Adrenal gland (tissue), 12 donors: ENCODE measurements around the gene CHPF. TPM values are rescaled to one million over a fixed set of nuclear protein-coding genes. Genes with fewer than 3 reads are reported as not detected.

Experiments used
- DNase-seq, 7 donors: peaks; one replicate each; pipeline ENCODE4 v3.0.0-alpha.2; 2019 to 2020
- H3K27ac ChIP-seq, 5 donors: fragments of 200-600 bp; sonication (generic) in 4 of 5; 1 replicate in 3 of 5; 2 replicates in 2 of 5; pipeline versions ENCODE4 v1.5.1 to v1.8.0; 2016 to 2020; ENCODE audit warnings: mild to moderate bottlenecking in 1 of 5
- H3K27me3 ChIP-seq: fragments of 200-600 bp; 2 replicates; pipeline ENCODE4 v1.8.0; 2021
- H3K36me3 ChIP-seq, 2 donors: fragments of 200-600 bp; replicated peaks in 1 of 2; 1 replicate in 1 of 2; 2 replicates in 1 of 2; pipeline versions ENCODE4 v1.5.1 to v1.8.0; 2018 to 2022
- H3K4me1 ChIP-seq, 2 donors: fragments of 200-600 bp; replicated peaks in 1 of 2; 1 replicate in 1 of 2; 2 replicates in 1 of 2; pipeline versions ENCODE4 v1.5.1 to v1.8.0; 2018 to 2021
- H3K4me3 ChIP-seq, 4 donors: fragments of 200-600 bp; sonication (generic) in 3 of 4; one replicate each; pipeline ENCODE4 v1.5.1; 2016 to 2018
- H3K9me3 ChIP-seq, 3 donors: fragments of 200-600 bp; sonication (generic) in 1 of 3; replicated peaks in 1 of 3; 1 replicate in 2 of 3; 2 replicates in 1 of 3; pipeline versions ENCODE4 v1.5.1 to v1.8.0; 2016 to 2021
- CTCF ChIP-seq, 6 experiments: fragments of 450-650 bp in 4 of 6; fragments of 200-600 bp in 2 of 6; sonication (generic) in 1 of 6; IDR thresholded peaks; 1 replicate in 5 of 6; 2 replicates in 1 of 6; pipeline versions ENCODE4 v1.5.1 to v1.8.0; 2016 to 2021; ENCODE audit warnings: antibody characterized with exemption in 6 of 6, mild to moderate bottlenecking in 2 of 6, moderate library complexity in 1 of 6
- POLR2A ChIP-seq, 2 donors: fragments of 450-650 bp; IDR thresholded peaks; one replicate each; pipeline ENCODE4 v1.6.1; 2017; ENCODE audit warnings: antibody characterized with exemption in 2 of 2, mild to moderate bottlenecking in 2 of 2, moderate library complexity in 1 of 2
- WGBS, 4 donors: extraction: QIAGEN DNeasy Blood & Tissue Kit in 2 of 4; methylation state at CpG; one replicate each; pipeline versions ENCODE4 v1.1.5 to v1.1.7; 2013 to 2017; 5-methylcytosine and 5-hydroxymethylcytosine counted together
- intact Hi-C, 2 donors: fragments of 100-400 bp; cut with DNase I; formaldehyde crosslinking; loops; one replicate each; pipeline versions ENCODE4 v1.14.1 to v1.15.0; 2022 to 2023
- polyA plus RNA-seq, 3 donors: library from polyadenylated mRNA; stranded (reverse); fragments of 200-250 nt in 2 of 3; fragments of 350-450 nt in 1 of 3; fragmentation: Illumina TruSeq in 1 of 3; extraction: RNeasy Lipid Tissue Mini Kit (QIAGEN cat#74804) in 1 of 3; gene quantifications; one replicate each; pipeline ENCODE4 v1.2.3, GENCODE V29; 2013 to 2014
- total RNA-seq, 9 donors: library from RNA; depleted of rRNA in 4 of 9; stranded (reverse); fragments of >200 nt in 4 of 9; fragments of 120-200 nt in 1 of 9; fragmentation: NEBNext Ultra II Directional in 1 of 9; extraction: Animal tissue kit (Norgen Biotek cat#: 25700) in 1 of 9; gene quantifications; one replicate each; pipeline versions ENCODE4 v1.1.0 to v1.2.4, GENCODE V29; 2013 to 2023
- donor health status: healthy with polysubstance abuse.
- donor health status: Bipolar disorder and iron deficiency.
- donor health status: DM: yes; HTN: yes; CAD: no.
- donor health status: DM: no; HTN: no; CAD: no.
- donor health status: DM: no; HTN: no; CAD: no.
- donor health status: DM: yes; HTN: yes; CAD: no.

The CHPF gene
- total and polyA plus RNA-seq, 12 donors = 9.1 to 196 (median 61.1) TPM

DNA sequence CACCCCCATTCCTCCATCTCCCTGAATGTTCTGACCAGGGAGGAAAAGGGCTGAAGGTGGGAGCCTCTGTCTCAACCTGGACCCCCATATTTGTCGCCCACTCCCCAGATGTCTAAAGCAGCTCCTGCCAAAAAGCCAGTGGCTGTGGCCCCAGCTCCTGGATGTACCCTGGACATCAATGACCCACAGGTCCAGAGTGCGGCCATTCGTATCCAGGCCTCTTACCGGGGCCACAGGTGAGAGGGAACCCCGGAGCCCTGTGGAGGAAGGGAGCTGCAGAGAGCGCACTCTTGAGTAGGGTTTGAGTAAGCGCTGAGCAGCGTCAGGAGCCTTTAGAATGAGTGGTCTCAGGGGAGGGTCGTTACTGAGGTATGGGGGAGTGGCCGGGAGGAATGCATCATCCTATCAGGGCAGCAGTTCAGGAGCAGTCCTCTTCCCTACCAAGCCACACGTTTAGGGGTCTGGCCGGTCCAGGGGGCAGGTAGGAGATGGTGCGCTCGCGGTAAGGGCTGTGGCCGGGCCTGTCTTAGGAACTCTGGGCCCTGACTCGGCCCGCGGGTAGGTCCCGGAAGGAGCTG, 47.3 kb downstream of the CHPF start:
- no peak overlapping the region for H3K27ac ChIP-seq
- peaks cover 6 to 30% of the 10 kb centered on the region in 2 donors for H3K4me1 ChIP-seq
- no peak overlapping the region for H3K4me3 ChIP-seq
- intact Hi-C loops = no loop called here
- H3K27me3 ChIP-seq = peaks cover 12% of the 10 kb centered on the region
- WGBS, 4 donors = 32 to 69% (median 41%) methylated on average over 9 to 19 of the region's 20 CpGs
- no peaks in the 10 kb centered on the region for H3K9me3 ChIP-seq
- TF ChIP-seq POLR2A (IDR thresholded peaks at IDR 0.05) (no peak), CTCF (IDR thresholded peaks at IDR 0.05) (no peak)
- DNase-seq = no peak
- no peaks in the 10 kb centered on the region for H3K36me3 ChIP-seq

DNA sequence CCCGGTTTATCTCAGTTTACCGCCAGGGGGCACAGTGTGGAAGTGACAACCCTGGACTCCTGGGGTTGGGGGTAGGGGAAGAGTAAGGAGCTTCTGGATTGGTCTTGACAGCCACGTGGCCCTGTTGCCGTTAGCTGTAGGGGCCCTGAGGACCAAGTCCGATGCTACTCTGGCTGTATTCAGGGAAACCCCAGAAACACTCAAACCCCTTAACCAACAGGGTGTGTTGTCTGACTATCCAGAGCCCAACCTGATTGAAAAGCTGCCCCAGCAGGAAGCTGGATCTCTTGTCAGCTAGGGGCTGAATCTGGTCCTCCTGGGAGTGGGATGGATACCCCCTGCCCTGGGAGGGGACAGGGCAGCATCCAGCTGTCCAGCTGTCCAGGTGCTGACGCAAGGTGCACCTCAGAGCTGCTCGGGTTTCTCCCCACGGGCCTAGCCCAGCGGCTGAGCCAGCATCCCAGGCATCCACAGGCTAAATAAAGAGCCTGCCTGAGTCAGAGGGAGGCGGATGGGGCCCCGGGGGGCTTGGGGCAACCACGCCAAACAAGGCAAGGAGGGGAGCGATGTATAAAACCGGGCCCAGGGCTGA, 48.0 kb downstream of the CHPF start:
- no peaks in the 10 kb centered on the region for H3K36me3 ChIP-seq
- H3K4me1 ChIP-seq = peaks cover 6 to 30% of the 10 kb centered on the region in 2 donors
- DNase-seq = peak; percentile 50 to 82 (median 61)
- no peaks in the 10 kb centered on the region for H3K9me3 ChIP-seq
- intact Hi-C loops = no loop called here
- no peak overlapping the region for H3K4me3 ChIP-seq
- H3K27ac ChIP-seq = no peak overlapping the region
- WGBS, 4 donors = 0 to 26% (median 19%) methylated on average over 3 to 14 of the region's 14 CpGs
- H3K27me3 ChIP-seq = peaks cover 12% of the 10 kb centered on the region
- TF ChIP-seq POLR2A (IDR thresholded peaks at IDR 0.05) (no peak), CTCF (IDR thresholded peaks at IDR 0.05) (peak; percentile 41 to 72 (median 56))

DNA sequence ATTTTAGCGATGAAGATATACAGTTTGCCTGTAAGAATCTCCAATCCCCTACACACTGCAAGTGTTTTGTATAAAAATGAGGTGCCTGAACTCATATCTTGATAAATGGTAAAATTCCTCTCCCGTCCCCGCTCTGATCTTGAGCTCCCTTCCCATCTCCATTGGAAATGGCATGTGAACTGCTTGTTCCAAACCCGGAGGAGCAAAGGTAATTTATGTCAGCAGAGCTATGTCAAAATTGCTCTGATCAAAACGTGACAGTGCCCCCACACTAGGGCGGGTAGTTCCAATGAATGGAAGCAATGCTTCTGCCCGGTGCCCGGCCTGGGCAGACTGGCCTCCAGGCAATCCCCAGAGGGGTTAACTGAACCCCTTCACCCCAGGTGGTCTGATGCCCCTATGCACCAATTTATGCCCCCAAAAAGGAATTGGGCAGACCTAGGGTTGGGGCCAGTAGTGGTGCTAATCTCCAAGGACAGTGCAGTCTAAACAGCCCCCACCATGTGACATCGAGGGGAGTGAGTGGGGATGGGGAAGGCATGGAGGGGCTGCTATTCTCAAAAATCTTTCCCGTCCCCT, 48.6 kb downstream of the CHPF start:
- no peak overlapping the region for H3K4me3 ChIP-seq
- WGBS, 4 donors = 20 to 24% (median 23%) methylated on average over 10 of the region's 10 CpGs
- no peak overlapping the region for H3K27ac ChIP-seq
- no peaks in the 10 kb centered on the region for H3K36me3 ChIP-seq
- no peaks in the 10 kb centered on the region for H3K9me3 ChIP-seq
- peaks cover 6 to 26% of the 10 kb centered on the region in 2 donors for H3K4me1 ChIP-seq
- peaks cover 12% of the 10 kb centered on the region for H3K27me3 ChIP-seq
- intact Hi-C loops = loop anchor here in 1 of 2 donors (5.0 kb wide), 1 partner anchor 32 kb away; no protein-coding TSS in a partner anchor
- no peak for TF ChIP-seq CTCF (IDR thresholded peaks at IDR 0.05)
- no peak for TF ChIP-seq POLR2A (IDR thresholded peaks at IDR 0.05)
- no peak for DNase-seq

- no peak overlapping the region for H3K4me3 ChIP-seq
- H3K27ac ChIP-seq = no peak overlapping the region
- TF ChIP-seq POLR2A (IDR thresholded peaks at IDR 0.05) (no peak), CTCF (IDR thresholded peaks at IDR 0.05) (no peak)
- peaks cover 0 to 16% of the 10 kb centered on the region in 2 donors for H3K4me1 ChIP-seq
- peaks cover 12% of the 10 kb centered on the region for H3K27me3 ChIP-seq
- H3K9me3 ChIP-seq = no peaks in the 10 kb centered on the region
- WGBS, 4 donors = 84 to 100% (median 95%) methylated on average over 5 of the region's 5 CpGs
- H3K36me3 ChIP-seq = no peaks in the 10 kb centered on the region
- intact Hi-C loops = loop anchor here in 1 of 2 donors (5.0 kb wide), 1 partner anchor 34 kb away; no protein-coding TSS in a partner anchor
- DNase-seq = no peak
Observed at GRCh38 chr2:219493086-219493485, 50.5 kb downstream of the CHPF start.
